AG04450 (cell line): ENCODE measurements around the gene FADS6. TPM values are rescaled to one million over a fixed set of nuclear protein-coding genes. Genes with fewer than 3 reads are reported as not detected.

Experiments used
- CTCF ChIA-PET: fragments of 300-600, 350-600 bp; formaldehyde crosslinking; extraction: SDS; loops from one replicate; lab custom pipeline; 2022; ENCODE audit warnings: antibody characterized with exemption, inconsistent platforms; lab: Charles Lee
- POLR2A ChIA-PET: fragments of 350-600 bp; formaldehyde crosslinking; extraction: SDS; loops from one replicate; lab custom pipeline; 2021; ENCODE audit warnings: antibody characterized with exemption, inconsistent platforms; lab: Yijun Ruan, JAX
- DNase-seq: peaks from one replicate; pipeline ENCODE4 v3.0.0-alpha.2; 2011; ENCODE audit warnings: low read depth, low spot score
- H3K27ac ChIP-seq: one replicate; pipeline ENCODE4 v1.5.1; 2012; ENCODE audit warnings: low read depth, low read length, control low read depth
- H3K27me3 ChIP-seq: one replicate; pipeline ENCODE4 v1.6.0; 2012; ENCODE audit warnings: low read length; ENCODE audit not compliant: control insufficient read depth, insufficient read depth
- H3K4me3 ChIP-seq: 2 replicates; pipeline ENCODE4 v1.5.1; 2011; ENCODE audit warnings: mild to moderate bottlenecking, low read depth, low read length, control low read depth
- H3K9me3 ChIP-seq: 2 replicates; pipeline ENCODE4 v1.5.1; 2012; ENCODE audit warnings: low read length; ENCODE audit not compliant: control insufficient read depth, insufficient read depth
- CTCF ChIP-seq: IDR thresholded peaks from 2 replicates; pipeline ENCODE4 v1.5.1; 2011; ENCODE audit warnings: low read depth, low read length, control low read depth, inconsistent platforms
- polyA plus RNA-seq: library from polyadenylated mRNA; depleted of rRNA; stranded (reverse); fragments of >200 nt; gene quantifications from 2 replicates; pipeline ENCODE4 v1.2.3, GENCODE V29; 2011

FADS6 gene
- polyA plus RNA-seq, 1 experiment: not detected

- CTCF ChIA-PET: no interaction called here
- POLR2A ChIA-PET: no interaction called here
- no peak for TF ChIP-seq CTCF
- Histone ChIP-seq H3K4me3 (no peak overlapping the region), H3K9me3 (no peaks in the 10 kb centered on the region; the same call in 1 of the 2 replicates), H3K27ac (no peak overlapping the region), H3K27me3 (no peaks in the 10 kb centered on the region)
- DNase-seq: no peak
Measured at GRCh38 chr17:74836691-74837467, 56.6 kb downstream of the FADS6 start.

- TF ChIP-seq CTCF: no peak
- Histone ChIP-seq H3K27ac (no peak overlapping the region), H3K27me3 (no peaks in the 10 kb centered on the region), H3K4me3 (no peak overlapping the region), H3K9me3 (no peaks in the 10 kb centered on the region; the same call in 1 of the 2 replicates)
- ChIA-PET CTCF (no interaction called here), POLR2A (no interaction called here)
- DNase-seq: no peak
Measured at GRCh38 chr17:74836191-74836590, 57.2 kb downstream of the FADS6 start.

GRCh38 chr17:74833501-74834377, 59.7 kb downstream of the FADS6 start:
- ChIA-PET CTCF (interaction anchor here (0.9 to 1.1 kb wide), 2 partner anchors 32 to 42 kb away, joined by 3 read pairs; no protein-coding TSS in a partner anchor), POLR2A (interaction anchor here (1.0 kb wide), 1 partner anchor 39 kb away, joined by 4 read pairs; the partner anchor contains the start of gene FDXR)
- no peak overlapping the region for H3K27ac ChIP-seq

GRCh38 chr17:74832421-74832820, 61.0 kb downstream of the FADS6 start:
- H3K9me3 ChIP-seq: no peaks in the 10 kb centered on the region; the same call in 1 of the 2 replicates
- H3K27ac ChIP-seq: no peak overlapping the region
- CTCF ChIA-PET: interaction anchor here (0.6 to 0.7 kb wide), 2 partner anchors 41 to 1319 kb away, joined by 3 read pairs; no protein-coding TSS in a partner anchor
- no peak for DNase-seq
- no peaks in the 10 kb centered on the region for H3K27me3 ChIP-seq
- no peak overlapping the region for H3K4me3 ChIP-seq
- POLR2A ChIA-PET: no interaction called here
- no peak for TF ChIP-seq CTCF

More at GRCh38 chr17:74833501-74834377, 59.7 kb downstream of the FADS6 start:
- no peak for DNase-seq
- TF ChIP-seq CTCF: no peak
- no peaks in the 10 kb centered on the region; the same call in 1 of the 2 replicates for H3K9me3 ChIP-seq
- no peaks in the 10 kb centered on the region for H3K27me3 ChIP-seq
- H3K4me3 ChIP-seq: no peak overlapping the region
